Skeletal muscle cell (primary cell): Measurements from ENCODE around the gene POLR2E.
"Not testable (repeated sequence)": the region's sequence is repeated elsewhere in the genome, so short reads cannot be mapped to it uniquely, and the experiment has no call there.

ENCODE experiments used
- DNase-seq: peaks from one replicate; pipeline ENCODE4 v3.0.0-alpha.2; 2010; ENCODE audit warnings: low read depth
- H3K4me3 ChIP-seq: 2 replicates; pipeline ENCODE4 v1.5.1; 2011; ENCODE audit warnings: low read depth, mild to moderate bottlenecking, control low read depth, low read length, moderate library complexity

POLR2E gene

DNA sequence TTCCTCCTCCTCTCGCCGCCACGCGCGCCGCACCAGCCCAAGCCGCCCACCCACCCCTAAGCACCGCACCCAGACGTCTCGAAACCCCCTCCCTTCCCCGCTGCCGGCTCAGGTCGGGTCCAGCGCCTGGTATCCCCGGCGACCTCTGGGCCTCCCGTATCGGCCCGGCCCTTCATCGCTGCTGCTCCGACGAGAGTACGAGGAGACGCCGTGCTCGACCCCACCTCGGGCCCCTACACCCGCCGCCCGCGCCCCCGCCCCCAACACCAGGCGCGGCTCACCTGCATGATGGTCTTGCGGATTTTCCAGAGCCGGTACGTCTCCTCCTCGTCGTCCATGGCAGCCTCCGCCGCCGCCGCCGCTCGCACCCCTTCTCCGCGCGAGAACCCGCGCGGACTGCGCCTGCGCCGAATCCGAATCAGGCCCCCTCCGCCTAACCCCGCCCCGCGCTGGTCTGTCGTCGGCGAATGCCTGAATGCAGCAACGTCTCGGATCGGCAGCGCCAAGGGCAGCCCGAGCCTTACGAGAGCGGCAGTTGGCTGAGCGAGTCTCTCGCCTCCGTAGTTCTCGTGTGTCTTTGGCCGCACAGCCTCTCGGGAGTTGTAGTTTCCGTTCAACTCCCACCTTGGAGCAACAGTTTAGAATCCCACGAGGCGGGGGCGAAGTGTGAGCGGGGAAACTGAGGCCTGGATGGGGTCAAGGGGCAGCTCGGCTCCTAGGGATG is at the start of gene POLR2E:
POLR2E (minus strand) TSS at position 398 of the 724 bp plus-strand sequence; CDS start at position 338, 60 bp downstream.
- peak; percentile 93 for DNase-seq
- H3K4me3 ChIP-seq: peak within 1 kb of the TSS; percentile 89

DNA sequence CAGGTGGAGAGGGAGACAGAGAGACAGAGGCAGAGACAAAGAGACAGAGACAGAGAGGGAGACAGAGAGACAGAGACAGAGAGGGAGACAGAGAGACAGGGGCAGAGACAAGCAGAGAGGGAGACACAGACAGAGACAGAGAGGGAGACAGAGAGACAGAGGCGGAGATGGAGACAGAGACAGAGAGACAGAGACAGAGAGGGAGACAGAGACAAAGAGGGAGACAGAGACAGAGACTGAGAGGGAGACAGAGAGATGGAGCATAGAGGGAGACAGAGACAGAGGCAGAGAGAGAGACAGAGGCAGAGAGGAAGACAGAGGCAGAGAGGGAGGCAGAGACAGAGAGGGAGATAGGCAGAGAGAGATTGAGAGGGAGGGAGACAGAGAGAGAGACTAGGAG is 49.6 kb upstream of the POLR2E start:
- no peak overlapping the region for H3K4me3 ChIP-seq
- DNase-seq: no peak

DNA sequence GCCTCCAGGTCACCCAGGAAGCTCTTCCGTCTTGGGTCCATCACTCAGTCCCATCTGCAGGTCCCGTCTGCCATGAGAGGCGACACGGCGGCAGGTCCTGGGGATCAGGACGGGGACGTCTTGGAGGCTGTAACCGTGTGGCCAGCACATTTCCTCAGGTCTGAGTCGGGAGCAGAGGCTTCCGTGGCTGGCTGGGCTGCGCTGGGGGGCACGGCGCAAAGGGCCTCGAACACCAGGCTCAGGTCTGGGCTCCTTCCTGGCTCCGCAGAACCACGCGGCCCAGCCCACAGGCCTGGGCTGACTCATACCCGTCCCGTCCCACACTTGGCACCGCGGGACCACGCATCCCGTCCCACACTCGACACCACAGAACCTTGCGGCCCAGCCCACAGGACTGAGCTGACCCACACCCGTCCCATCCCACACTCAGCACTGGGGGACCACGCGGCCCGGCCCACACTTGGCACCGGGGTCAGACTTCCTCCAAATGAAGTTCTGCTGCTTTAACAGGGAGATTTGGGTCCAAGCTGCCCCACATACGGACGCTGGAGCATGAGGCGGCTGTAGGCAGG is 48.7 kb upstream of the POLR2E start:
- no peak for DNase-seq
- no peak overlapping the region for H3K4me3 ChIP-seq

DNA sequence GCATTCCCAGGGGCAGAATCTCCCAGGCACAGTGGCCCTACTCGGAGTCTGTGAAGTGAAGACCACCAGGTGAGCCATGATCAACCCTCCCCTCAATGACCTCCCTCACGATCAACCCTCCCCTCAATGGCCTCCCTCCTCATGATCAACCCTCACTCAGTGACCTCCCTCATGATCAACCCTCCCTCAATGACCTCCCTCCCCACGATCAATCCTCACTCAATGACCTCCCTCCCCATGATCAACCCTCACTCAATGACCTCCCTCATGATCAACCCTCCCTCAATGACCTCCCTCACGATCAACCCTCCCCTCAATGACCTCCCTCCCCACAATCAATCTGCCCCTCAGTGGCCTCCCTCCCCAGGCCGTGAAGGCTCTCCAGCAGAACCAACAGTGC is 46.8 kb upstream of the POLR2E start:
- no peak for DNase-seq

DNA sequence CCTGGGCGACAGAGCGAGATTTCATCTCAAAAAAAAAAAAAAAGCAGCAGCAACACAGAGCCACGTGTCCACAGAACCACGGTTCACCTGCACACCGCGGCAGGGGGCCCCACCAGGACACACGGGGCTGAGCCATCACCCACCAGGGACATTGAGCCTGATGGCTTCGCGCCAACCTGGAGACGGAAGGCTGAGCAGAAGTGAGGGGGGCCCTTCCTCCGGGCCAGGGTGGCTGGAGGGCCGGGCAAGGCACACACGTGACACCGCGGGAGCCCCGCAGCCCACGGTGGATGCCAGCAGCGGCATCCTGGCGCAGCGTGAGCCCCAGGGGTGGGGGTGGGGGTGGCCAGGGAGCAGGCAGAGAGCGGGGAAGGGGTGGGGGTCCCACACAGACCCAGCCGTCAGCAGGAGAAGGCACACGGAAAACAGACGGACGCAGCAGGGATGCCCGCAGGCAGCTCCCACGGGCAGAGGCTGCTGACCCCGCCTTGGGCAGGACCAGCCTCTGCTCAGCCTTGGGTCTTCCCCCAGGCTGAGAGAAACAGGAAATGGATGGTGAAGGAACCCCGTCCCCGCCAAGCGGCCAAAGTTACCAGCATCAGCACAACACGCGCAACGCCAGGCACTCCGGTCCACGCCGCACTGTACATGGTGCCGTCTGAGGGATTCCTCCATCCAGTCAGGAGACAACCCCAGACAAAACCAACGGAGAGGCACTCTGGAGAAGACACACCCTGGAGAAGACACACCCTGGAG is 45.3 kb upstream of the POLR2E start:
- H3K4me3 ChIP-seq: no peak overlapping the region
- DNase-seq: no peak

More for the DNA sequence above, 46.8 kb upstream of the POLR2E start:
- H3K4me3 ChIP-seq: no peak overlapping the region

DNA sequence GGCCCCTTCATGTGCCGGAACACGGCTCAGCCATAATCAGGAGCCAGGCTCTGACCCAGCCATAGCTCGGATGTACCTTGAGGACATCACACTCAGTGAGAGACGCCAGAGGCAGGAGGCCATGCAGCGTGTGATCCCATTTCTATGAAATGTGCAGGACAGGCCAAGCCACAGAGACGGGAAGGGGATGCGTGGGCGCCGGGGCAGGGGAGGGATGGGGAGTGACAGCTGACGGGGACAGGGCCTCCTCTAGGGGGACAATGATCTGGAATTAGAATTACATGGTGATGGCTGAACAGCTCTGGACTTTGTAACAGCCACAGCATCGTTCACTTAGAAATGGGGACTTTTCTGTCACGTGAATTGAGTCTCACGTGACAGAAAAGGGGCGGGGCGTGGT is 44.0 kb upstream of the POLR2E start:
- no peak overlapping the region for H3K4me3 ChIP-seq
- DNase-seq: no peak

DNA sequence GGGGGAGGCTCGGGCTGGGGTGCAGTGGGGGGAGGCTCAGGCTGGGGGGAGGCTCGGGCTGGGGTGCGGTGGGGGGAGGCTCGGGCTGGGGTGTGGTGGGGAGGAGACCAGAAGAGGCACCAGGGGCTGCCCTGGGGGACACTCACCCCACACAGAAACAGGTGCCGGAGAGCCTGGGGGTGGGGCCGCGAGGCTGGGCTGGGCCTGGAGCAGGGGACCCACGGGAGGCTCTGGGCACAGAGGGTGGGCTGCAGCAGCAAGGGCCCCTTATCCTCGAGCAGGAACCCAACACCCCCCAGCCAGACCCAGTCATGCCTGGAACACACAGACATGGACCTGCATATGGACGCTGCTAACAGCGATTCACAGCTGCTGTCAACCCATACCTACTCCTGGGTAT is 42.9 kb upstream of the POLR2E start:
- no peak overlapping the region for H3K4me3 ChIP-seq

DNA sequence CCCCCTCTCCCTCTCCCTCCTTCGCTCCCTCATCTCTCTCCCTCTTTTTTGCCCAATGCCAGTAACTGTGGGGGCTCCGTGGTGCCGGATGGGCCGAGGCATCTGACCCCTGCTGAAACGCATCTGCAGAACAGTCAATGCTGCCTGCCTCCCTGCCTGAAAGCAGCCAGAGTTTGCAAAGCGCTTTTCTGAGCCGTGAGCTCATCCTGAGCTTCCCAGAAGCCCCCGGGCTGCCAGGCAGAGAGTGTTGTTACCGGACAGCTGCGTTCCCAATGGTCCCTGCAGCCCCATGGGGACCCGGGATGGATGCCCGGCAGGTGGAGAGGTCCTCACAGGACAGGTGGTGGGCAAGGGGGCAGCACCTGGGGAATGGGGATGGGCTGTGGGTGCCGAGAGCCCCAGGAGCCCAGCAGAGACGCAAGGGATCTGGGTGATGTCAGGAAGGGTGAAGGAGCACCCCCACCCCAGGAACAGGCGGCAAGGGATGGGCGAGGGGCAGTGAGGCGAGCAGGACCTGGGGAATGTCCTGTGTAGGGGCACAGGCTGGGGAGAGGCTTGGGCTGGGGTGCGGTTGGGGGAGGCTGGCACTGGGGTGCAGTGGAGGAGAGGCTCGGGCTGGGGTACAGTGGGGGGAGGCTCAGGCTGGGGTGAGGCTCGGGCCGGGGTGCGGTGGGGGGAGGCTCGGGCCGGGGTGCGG is 41.6 kb upstream of the POLR2E start:
- DNase-seq: no peak
- H3K4me3 ChIP-seq: no peak overlapping the region

More for the DNA sequence above, 42.9 kb upstream of the POLR2E start:
- DNase-seq: no peak

DNA sequence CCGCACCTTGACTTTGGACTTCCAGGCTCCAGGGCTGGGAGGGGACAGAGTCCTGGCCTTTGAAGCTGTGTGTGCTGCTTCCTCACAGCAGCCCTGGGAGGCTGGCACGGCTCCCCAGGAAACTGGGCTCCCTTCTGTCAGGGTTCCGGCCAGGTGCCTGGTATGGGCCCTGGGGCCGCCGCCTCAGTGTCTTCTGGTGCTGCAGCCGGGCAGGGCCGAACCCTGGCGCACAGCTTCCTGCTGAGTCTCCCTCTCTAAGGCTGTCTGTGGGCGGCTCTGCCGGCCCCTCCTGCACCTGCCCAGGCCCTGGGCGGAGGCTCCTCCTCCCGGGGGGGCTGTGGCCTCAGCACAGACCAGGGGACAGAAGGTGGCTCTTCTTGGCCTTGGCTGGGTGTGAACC is 41.0 kb upstream of the POLR2E start:
- no peak overlapping the region for H3K4me3 ChIP-seq
- DNase-seq: no peak

DNA sequence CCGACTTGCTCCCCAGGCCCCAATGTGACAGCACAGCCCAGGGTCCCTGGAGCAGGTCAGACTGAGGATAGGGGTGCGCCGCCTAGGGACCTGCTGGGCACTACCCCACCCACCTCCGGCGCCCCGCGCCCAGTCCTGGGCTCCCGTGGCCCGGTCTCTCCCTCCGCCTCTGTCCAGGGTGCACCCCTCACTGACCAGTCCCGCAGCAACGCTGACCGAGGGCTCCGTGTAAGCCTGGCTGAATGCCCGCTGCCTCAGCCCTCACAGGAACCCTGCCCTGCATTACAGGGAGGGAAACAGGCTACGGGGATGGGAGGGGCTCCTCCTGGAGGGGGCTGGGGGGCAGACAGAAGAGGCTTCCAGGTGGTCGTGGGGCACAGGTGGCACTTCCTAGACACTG is 40.3 kb upstream of the POLR2E start:
- no peak overlapping the region for H3K4me3 ChIP-seq

DNA sequence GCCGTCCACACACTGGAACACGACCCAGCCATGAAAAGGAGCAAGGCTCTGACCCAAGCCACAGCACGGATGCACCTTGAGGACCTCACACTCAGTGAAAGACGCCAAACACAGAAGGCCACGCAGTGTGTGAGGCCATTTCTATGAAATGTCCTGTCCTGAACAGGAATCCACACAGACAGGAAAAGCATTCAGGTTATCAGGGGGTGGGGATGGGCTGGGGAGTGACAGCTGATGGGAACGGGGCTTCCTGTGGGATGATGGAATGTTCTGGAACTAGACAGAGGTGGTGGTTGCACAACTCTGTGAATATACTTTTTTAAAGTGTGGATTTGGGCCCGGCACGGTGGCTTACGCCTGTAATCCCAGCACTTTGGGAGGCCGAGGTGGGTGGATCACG is 39.3 kb upstream of the POLR2E start:
- H3K4me3 ChIP-seq: no peak overlapping the region
- no peak for DNase-seq

More for the DNA sequence above, 40.3 kb upstream of the POLR2E start:
- no peak for DNase-seq

DNA sequence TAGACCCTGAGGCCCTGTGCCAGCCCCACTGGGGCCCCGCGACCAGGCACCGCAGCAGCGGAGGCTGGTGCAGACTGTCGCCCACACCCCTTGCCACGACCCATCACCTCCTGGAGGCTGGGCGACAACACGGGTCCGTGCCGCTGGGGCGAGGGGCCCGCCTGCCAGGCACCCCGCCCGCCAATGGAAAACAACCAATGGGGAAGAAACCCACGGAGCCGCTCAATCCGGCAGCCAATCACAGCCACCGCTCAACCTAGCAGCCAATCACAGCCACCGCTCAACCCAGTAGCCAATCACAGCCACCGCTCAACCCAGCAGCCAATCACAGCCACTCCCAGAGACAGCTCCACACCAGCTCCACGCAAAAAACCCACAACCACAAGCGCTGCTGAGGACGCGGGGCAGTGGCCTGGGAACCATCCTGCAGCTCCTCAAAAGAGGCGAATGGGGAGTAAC is 38.3 kb upstream of the POLR2E start:
- no peak overlapping the region for H3K4me3 ChIP-seq
- no peak for DNase-seq

DNA sequence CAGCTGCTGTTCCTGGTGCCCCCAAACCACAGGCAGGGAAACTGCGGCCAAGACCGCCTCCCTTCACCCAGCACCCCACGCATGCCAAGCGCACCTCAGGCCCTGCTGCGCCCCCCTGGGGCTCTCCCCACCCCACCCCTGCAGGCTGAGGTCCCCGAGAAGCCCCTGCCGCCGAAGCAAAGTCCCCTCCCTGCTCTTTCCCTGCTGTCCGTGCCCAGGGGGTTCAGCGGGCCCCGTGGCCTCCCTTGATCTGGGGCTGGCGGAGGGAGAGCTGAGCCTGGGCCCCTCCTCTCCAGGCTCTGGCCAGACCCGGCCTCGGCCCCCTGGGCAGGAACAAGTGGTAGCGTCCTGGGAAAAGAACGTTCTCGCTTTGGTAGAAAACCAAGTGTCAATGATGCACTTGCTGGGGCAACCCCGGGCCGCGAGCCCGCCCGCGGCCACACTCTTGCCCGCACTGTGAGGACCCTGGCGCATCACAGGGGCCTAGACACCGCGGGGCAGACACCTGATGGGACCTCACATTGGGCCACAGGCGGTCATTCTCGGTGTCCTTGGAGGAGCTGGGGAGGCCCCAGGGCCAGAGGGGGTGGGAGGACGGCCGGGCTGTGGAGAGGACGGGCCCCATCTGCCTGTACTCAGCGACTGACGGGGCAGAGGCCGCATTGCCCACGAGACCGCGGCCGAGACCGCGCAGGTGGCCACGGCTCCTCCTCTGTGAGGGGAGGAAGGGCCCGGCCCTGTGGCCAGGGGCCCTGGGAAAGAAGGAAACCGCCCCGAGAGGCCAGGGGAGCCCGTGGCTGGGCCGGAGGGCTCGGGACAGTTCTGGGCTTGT is 37.6 kb upstream of the POLR2E start:
- DNase-seq: no peak
- H3K4me3 ChIP-seq: peak overlapping the region; percentile 72

DNA sequence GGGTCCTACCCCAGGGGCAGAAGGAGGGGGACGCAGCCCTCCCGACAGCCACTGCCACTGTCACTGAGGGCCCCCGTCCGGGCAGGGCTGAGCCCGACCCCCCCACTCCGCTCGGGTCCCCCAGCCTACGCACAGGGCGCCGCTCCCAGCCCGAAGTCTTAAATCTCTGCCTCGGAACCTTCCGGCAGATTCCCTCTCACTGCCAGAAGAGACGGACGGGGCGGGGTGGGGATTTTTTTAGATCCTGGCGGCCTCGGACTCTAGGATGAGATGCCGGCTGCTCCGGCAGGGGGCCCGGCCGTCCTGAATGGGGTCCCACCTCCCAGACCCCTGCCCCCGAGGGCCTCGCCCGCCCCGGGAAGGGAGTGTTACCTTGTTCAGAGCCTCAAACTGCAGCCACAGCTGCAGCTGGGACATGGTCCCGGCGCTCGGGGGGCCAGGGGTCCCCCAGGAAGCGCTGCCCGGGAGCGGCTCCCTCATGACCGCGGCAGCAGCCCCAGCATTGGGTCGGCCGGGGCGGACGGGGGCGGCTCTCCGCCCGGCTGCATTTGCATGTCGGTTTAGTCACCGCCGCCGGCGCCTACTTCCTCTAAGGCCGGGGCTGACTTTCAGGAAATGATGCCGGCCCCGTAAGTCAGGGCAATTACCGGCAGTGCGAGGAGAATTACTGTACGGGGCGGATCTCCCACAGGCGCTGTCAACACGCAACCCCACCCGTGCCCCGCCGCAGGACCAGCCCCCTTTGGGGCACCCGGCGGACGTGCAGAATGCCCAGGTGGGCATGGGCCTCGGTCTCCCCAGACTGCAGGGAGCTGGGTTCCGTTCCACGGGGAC is 36.8 kb upstream of the POLR2E start:
- DNase-seq: peak; percentile 58

DNA sequence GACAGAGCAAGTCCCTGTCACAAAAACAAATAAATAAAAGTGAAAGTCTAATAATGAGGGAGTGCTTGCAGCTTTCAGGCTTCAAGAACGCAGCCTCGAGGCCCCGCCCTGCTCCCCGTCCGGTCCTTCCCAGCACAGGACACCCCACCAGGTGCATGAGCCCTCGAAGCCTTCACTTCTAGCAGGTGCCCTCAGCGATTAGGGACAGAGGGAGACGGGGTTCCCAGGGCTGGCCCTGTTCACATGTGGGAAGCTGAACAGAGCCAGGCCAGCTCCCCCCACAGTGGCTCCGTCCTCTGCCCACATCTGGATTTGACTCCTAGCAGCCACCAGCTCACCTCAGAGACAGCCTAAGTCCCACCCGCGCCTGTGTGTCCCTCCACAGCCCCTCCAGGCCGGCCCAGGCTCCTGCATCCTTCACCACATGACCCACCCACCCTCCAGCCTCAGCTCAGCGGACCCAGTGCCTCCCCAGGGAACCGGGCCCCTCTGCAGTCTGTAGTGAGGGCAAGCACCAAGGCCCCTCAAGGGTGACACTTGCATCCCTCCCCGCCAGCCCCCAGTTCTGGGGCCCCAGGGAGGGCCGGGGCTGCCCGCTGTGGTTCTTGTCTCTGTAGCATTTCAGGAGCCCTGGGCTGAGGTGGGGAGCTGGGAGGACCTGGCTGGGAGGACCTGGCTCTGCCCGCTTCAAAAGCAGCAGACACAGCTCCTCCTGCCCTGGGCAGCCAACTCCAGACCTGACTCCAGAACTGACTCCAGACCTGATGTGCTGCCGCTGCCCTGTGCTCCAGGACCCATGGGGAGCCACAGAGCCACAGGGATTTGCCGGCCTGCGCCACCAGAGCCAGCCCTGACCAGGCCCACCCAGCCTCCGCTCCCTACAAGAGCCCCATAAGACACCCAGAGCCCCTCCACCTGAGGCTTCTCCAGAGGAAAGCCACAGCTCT is 35.9 kb upstream of the POLR2E start:
- H3K4me3 ChIP-seq: peak overlapping the region; percentile 72
- no peak for DNase-seq

More for the DNA sequence above, 36.8 kb upstream of the POLR2E start:
- H3K4me3 ChIP-seq: peak overlapping the region; percentile 72

DNA sequence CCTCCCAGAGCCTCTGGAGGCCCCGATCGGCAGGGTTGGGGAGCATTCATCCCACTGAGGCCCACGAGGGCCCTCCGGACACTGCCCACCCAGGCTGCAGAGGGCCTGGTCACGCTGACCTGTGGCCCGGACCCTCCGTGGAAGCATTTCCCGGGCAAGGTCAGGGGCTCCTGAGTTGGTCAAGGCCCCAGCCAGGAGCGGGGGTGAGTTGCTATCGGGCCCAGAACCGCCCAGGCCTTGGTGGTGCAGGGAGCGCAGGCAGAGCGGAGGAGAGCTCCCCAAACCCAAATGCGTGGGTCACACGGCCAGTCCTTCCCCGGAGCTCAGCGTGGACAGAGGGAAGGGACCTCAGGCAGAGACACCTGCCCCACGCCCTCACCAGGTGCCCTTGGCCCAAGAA is 34.4 kb upstream of the POLR2E start:
- no peak for DNase-seq
- no peak overlapping the region for H3K4me3 ChIP-seq

DNA sequence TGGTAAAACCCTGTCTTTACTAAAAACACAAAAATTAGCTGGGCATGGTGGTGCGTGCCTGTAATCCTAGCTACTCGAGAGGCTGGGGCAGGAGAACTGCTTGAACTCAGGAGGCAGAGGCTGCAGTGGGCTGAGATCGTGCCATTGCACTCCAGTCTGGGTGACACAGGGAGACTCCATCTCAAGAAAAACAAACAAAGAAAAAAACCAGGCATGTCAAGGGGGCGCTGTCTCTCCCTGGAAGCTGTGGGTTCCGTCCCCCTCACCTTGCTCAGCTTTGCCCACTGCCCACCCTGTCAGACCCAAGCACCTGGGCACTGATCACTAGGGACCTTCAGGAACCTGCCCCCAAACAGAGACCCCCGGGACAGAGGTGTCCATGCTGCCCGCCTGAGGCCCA is 33.9 kb upstream of the POLR2E start:
- not testable (repeated sequence) for H3K4me3 ChIP-seq, DNase-seq
